Measurements from ENCODE around the gene FLOT1. TPM values are rescaled to one million over a fixed set of nuclear protein-coding genes. Genes with fewer than 3 reads are reported as not detected.

Gene FLOT1
- total and polyA plus RNA-seq, 9 of the 15 experiments (the other 6 are each of a cell fraction or from before 2014, with no cell fraction given), result 11.7 to 149 (median 118) TPM

- TF ChIP-seq ZNF277 (CRISPR knock-in tag; IDR thresholded peaks at IDR 0.05; ENCODE audit: borderline replicate concordance), result no peak
- no peak for TF ChIP-seq CREB3 (tag; conservative IDR thresholded peaks at IDR 0.05; ENCODE audit: low read depth)
- TF ChIP-seq PHB2 (IDR thresholded peaks at IDR 0.05; ENCODE audit: low read depth), result no peak
- peak; percentile 96 for TF ChIP-seq MAFF (IDR thresholded peaks at IDR 0.05; ENCODE audit: low read length)
- peak; percentile 99 for TF ChIP-seq NFRKB (IDR thresholded peaks at IDR 0.05; ENCODE audit: low read depth)
- no peak for TF ChIP-seq STAG1 (CRISPR knock-in tag; IDR thresholded peaks at IDR 0.05; ENCODE audit: borderline replicate concordance)
- no peak for TF ChIP-seq ZNF121 (CRISPR knock-in tag; conservative IDR thresholded peaks at IDR 0.05)
- TF ChIP-seq ZNF707 (CRISPR knock-in tag; conservative IDR thresholded peaks at IDR 0.05), result no peak; the same call in 1 of the 2 replicates
- no peak for TF ChIP-seq NFATC3 (IDR thresholded peaks at IDR 0.05)
- peak; percentile 87 for TF ChIP-seq HCFC1 (IDR thresholded peaks at IDR 0.05; ENCODE audit: low read depth, low read length)
- TF ChIP-seq TRIM24 (IDR thresholded peaks at IDR 0.05), result peak; percentile 87 to 96
- peak; percentile 39; the same call in 1 of the 2 replicates for TF ChIP-seq RREB1 (CRISPR knock-in tag; IDR thresholded peaks at IDR 0.05)
- TF ChIP-seq ZNF518B (CRISPR knock-in tag; IDR thresholded peaks at IDR 0.05), result no peak
- no peak for TF ChIP-seq XRCC3 (IDR thresholded peaks at IDR 0.05)
- TF ChIP-seq HDAC1 (IDR thresholded peaks at IDR 0.05), result peak in 1 of 2 experiments; percentile 82; a peak in 2 of 4 replicates
Observed at GRCh38 chr6:30717129-30717844, 25.2 kb downstream of the FLOT1 start, which contains the start of gene MDC1 (continued).
